GM12878 (cell line): ENCODE results near the gene MAPK9. TPM values are rescaled to one million over a fixed set of nuclear protein-coding genes. Genes with fewer than 3 reads are reported as not detected.

Experiments
- ATAC-seq: fragments of 200-7000 bp; cut with Tn5 transposase; 3 replicates; pipeline ENCODE4 v1.9.1; 2020; ENCODE audit warnings: mild to moderate bottlenecking, moderate library complexity
- BruUV-seq: library from RNA; stranded (reverse); fragments of 400-500 nt; replicated peaks from 2 replicates; lab custom pipeline; 2021; lab: Mats Ljungman, UMichigan
- CTCF ChIA-PET: fragments of 300-600 bp; sonication (Branson Sonifier 250); formaldehyde crosslinking; extraction: SDS; loops from one replicate; lab custom pipeline; 2021; ENCODE audit warnings: inconsistent platforms; lab: Yijun Ruan, JAX
- POLR2A ChIA-PET: fragments of 350-600 bp; formaldehyde crosslinking; extraction: SDS; loops from one replicate; lab custom pipeline; 2021; ENCODE audit warnings: inconsistent platforms; lab: Charles Lee
- RAD21 ChIA-PET: fragments of 300-600 bp; sonication (Branson Sonifier 250); formaldehyde crosslinking; loops from one replicate; lab custom pipeline; 2023; ENCODE audit warnings: antibody characterized with exemption; ENCODE audit not compliant: unreplicated experiment; lab: Charles Lee
- SMC1A ChIA-PET: fragments of 300-600 bp; sonication (Branson Sonifier 250); formaldehyde crosslinking; loops from one replicate; lab custom pipeline; 2023; ENCODE audit not compliant: unreplicated experiment, uncharacterized antibody; lab: Charles Lee
- DNase-seq: peaks from one replicate; pipeline ENCODE4 v3.0.0-alpha.2; 2011; ENCODE audit warnings: low read depth, low spot score
- FAIRE-seq: peaks from 3 replicates; lab custom pipeline; 2011; peaks lifted over from hg19 to GRCh38; lab: Jason Lieb, UNC
- H2AFZ ChIP-seq: 2 replicates; pipeline ENCODE4 v1.6.0; 2011; ENCODE audit warnings: low read depth, low read length, control low read depth; ENCODE audit not compliant: control insufficient read depth
- H3K27ac ChIP-seq: 2 replicates; pipeline ENCODE4 v1.5.1; 2011; ENCODE audit warnings: control low read depth; ENCODE audit not compliant: control insufficient read depth, insufficient read depth
- H3K27me3 ChIP-seq, 2 experiments: replicated peaks in 1 of 2; 2 replicates each; pipeline versions ENCODE4 v1.6.0 to v1.6.1; 2011; ENCODE audit warnings: low read length in 1 of 2; ENCODE audit not compliant: control insufficient read depth in 2 of 2, insufficient read depth in 2 of 2
- H3K36me3 ChIP-seq, 2 experiments: 2 replicates each; pipeline ENCODE4 v1.5.1; 2011; ENCODE audit warnings: low read length in 1 of 2; ENCODE audit not compliant: control insufficient read depth in 2 of 2, insufficient read depth in 2 of 2
- H3K4me1 ChIP-seq: 2 replicates; pipeline ENCODE4 v1.6.1; 2011; ENCODE audit warnings: mild to moderate bottlenecking, low read length, moderate library complexity, mixed read lengths; ENCODE audit not compliant: control insufficient read depth, insufficient read depth
- H3K4me2 ChIP-seq: 2 replicates; pipeline ENCODE4 v1.6.0; 2011; ENCODE audit warnings: control low read depth; ENCODE audit not compliant: control insufficient read depth, insufficient read depth
- H3K4me3 ChIP-seq: fragments of 200-600 bp; sonication (generic); 2 replicates; pipeline ENCODE4 v1.5.1; 2016
- H3K79me2 ChIP-seq: 2 replicates; pipeline ENCODE4 v1.6.0; 2011; ENCODE audit warnings: low read length; ENCODE audit not compliant: control insufficient read depth, insufficient read depth
- H3K9ac ChIP-seq: 2 replicates; pipeline ENCODE4 v1.8.0; 2011; ENCODE audit warnings: low read length, control low read depth, mixed read lengths; ENCODE audit not compliant: control insufficient read depth, insufficient read depth
- H3K9me3 ChIP-seq: replicated peaks from 3 replicates; pipeline ENCODE4 v1.5.1; 2011; ENCODE audit warnings: mild to moderate bottlenecking, low read length; ENCODE audit not compliant: control insufficient read depth, insufficient read depth
- H4K20me1 ChIP-seq: 2 replicates; pipeline ENCODE4 v1.6.0; 2011; ENCODE audit not compliant: control insufficient read depth, insufficient read depth
- BCL11A ChIP-seq: IDR thresholded peaks from 2 replicates; pipeline ENCODE4 v1.6.1; 2011; ENCODE audit warnings: low read depth, low read length
- CBX3 ChIP-seq: fragments of 200-600 bp; sonication (generic); IDR thresholded peaks from 2 replicates; pipeline ENCODE4 v1.6.1; 2016; ENCODE audit warnings: low read depth, borderline replicate concordance
- EED ChIP-seq: sonication (generic); IDR thresholded peaks from 2 replicates; pipeline ENCODE4 v1.6.1; 2016; ENCODE audit warnings: antibody characterized with exemption, low read depth
- NR2F1 ChIP-seq: fragments of 450-650 bp; conservative IDR thresholded peaks from 2 replicates; pipeline ENCODE4 v1.6.1; 2017; ENCODE audit warnings: mild to moderate bottlenecking
- PML ChIP-seq: IDR thresholded peaks from 2 replicates; pipeline ENCODE4 v1.6.1; 2012; ENCODE audit warnings: low read length, inconsistent platforms
- SMARCA5 ChIP-seq: fragments of 450-650 bp; IDR thresholded peaks from 2 replicates; pipeline ENCODE4 v1.6.1; 2017; ENCODE audit warnings: mild to moderate bottlenecking
- YBX1 ChIP-seq: fragments of 450-650 bp; IDR thresholded peaks from 2 replicates; pipeline ENCODE4 v1.6.1; 2016; ENCODE audit warnings: antibody characterized with exemption
- YY1 ChIP-seq: IDR thresholded peaks from 2 replicates; pipeline ENCODE4 v1.6.1; 2011; ENCODE audit warnings: low read depth, mild to moderate bottlenecking, low read length
- WGBS: methylation state at CpG from one replicate; pipeline ENCODE4 v1.1.6; 2016; ENCODE audit warnings: low lambda C conversion rate; ENCODE audit not compliant: insufficient replicate concordance, insufficient coverage; ENCODE audit errors: missing lambda C conversion rate; 5-methylcytosine and 5-hydroxymethylcytosine counted together
- in situ Hi-C: fragments of 300-500 bp; cut with MboI; formaldehyde crosslinking; loops from 9 replicates; pipeline ENCODE4 v1.14.3; 2018; ENCODE audit warnings: mixed read lengths
- intact Hi-C: fragments of 100-400 bp; cut with micrococcal nuclease; formaldehyde crosslinking; loops from one replicate; pipeline ENCODE4 v1.14.2; 2022; ENCODE audit not compliant: unreplicated experiment
- polyA plus RNA-seq, 11 experiments: library from polyadenylated mRNA; depleted of rRNA in 4 of 11; unstranded in 6 of 11; stranded (reverse) in 5 of 11; fragments of >200 nt; fragmentation: Nextera tagmentation in 4 of 11; fragmentation: Illumina TruSeq in 1 of 11; extraction: Ambion mirVana in 4 of 11; extraction: Trizol in 1 of 11; gene quantifications; 1 replicate in 1 of 11; 2 replicates in 10 of 11; pipeline versions ENCODE4 v1.2.1 to v1.2.3, GENCODE V29; 2011 to 2016; ENCODE audit warnings: inconsistent platforms in 2 of 11, missing spikeins in 2 of 11, low read depth in 1 of 11
- total RNA-seq, 4 experiments: library from RNA; depleted of rRNA in 3 of 4; stranded (reverse); fragments of >200 nt in 3 of 4; fragmentation: Illumina TruSeq in 1 of 4; extraction: Trizol in 1 of 4; gene quantifications; 2 replicates each; pipeline versions ENCODE4 v1.2.1 to v1.2.3, GENCODE V29; 2013 to 2021
- TF ChIP-seq, protein P1 (sequence below): fragments of 450-650 bp; IDR thresholded peaks from 2 replicates; pipeline ENCODE4 v1.6.1; 2017; ENCODE audit warnings: borderline replicate concordance
- TF ChIP-seq, protein P2 (sequence below): fragments of 450-650 bp; formaldehyde crosslinking; IDR thresholded peaks from 2 replicates; pipeline ENCODE4 v1.4.0; 2020; ENCODE audit warnings: mild to moderate bottlenecking, moderate library complexity
- TF ChIP-seq, protein P3 (sequence below): IDR thresholded peaks from 2 replicates; pipeline ENCODE4 v1.6.1; 2012; ENCODE audit warnings: low read depth, low read length, improper control_type of control experiment
- TF ChIP-seq, protein P4 (sequence below): IDR thresholded peaks from 2 replicates; pipeline ENCODE4 v1.6.1; 2011; ENCODE audit warnings: mild to moderate bottlenecking, low read depth, low read length, moderate library complexity; ENCODE audit not compliant: insufficient replicate concordance
- TF ChIP-seq, protein P5 (sequence below), 3 experiments: IDR thresholded peaks in 2 of 3; conservative IDR thresholded peaks in 1 of 3; 2 replicates each; pipeline ENCODE4 v1.5.1; 2011; ENCODE audit warnings: low read depth in 3 of 3, low read length in 3 of 3, mild to moderate bottlenecking in 3 of 3, control low read depth in 2 of 3, moderate library complexity in 2 of 3, inconsistent platforms in 1 of 3, mixed read lengths in 1 of 3; ENCODE audit not compliant: control insufficient read depth in 2 of 3, insufficient read depth in 1 of 3; ENCODE audit errors: extremely low read depth in 1 of 3

MAPK9 gene
- total and polyA plus RNA-seq, 10 of the 15 experiments (the other 5 are each of a cell fraction or from before 2014, with no cell fraction given), result 2.1 to 52.9 (median 21.7) TPM

DNA sequence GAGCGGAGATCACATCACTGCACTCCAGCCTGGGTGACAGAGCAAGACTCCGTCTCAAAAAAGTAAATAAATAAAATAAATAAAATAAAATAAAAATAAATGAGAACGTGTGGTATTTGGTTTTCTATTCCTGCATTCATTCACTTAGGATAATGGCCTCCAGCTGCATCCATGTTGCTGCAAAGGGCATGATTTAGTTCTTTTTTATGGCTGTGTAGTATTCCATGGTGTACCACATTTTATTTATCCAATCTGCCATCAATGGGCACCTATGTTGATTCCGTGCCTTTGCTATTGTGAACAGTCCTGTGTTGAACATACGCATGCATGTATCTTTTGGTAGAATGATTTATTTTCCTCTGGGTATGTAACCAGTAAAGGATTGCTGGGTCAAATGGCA lies 74.1 kb downstream of the MAPK9 start:
- H2AFZ ChIP-seq, result no peak overlapping the region

More for the DNA sequence above, 74.1 kb downstream of the MAPK9 start:
- Histone ChIP-seq H3K9ac (no peak overlapping the region), H3K36me3 (no peaks in the 10 kb centered on the region), H3K27ac (no peak overlapping the region)
- intact Hi-C loops, result no loop called here
- no peak for DNase-seq
- CTCF ChIA-PET, result no interaction called here
- 68% methylated on average over 5 of the region's 5 CpGs for WGBS
- RAD21 ChIA-PET, result no interaction called here
- TF ChIP-seq, protein P1, sequence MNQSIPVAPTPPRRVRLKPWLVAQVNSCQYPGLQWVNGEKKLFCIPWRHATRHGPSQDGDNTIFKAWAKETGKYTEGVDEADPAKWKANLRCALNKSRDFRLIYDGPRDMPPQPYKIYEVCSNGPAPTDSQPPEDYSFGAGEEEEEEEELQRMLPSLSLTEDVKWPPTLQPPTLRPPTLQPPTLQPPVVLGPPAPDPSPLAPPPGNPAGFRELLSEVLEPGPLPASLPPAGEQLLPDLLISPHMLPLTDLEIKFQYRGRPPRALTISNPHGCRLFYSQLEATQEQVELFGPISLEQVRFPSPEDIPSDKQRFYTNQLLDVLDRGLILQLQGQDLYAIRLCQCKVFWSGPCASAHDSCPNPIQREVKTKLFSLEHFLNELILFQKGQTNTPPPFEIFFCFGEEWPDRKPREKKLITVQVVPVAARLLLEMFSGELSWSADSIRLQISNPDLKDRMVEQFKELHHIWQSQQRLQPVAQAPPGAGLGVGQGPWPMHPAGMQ, result no peak
- no peak for TF ChIP-seq YY1
- TF ChIP-seq, protein P2, sequence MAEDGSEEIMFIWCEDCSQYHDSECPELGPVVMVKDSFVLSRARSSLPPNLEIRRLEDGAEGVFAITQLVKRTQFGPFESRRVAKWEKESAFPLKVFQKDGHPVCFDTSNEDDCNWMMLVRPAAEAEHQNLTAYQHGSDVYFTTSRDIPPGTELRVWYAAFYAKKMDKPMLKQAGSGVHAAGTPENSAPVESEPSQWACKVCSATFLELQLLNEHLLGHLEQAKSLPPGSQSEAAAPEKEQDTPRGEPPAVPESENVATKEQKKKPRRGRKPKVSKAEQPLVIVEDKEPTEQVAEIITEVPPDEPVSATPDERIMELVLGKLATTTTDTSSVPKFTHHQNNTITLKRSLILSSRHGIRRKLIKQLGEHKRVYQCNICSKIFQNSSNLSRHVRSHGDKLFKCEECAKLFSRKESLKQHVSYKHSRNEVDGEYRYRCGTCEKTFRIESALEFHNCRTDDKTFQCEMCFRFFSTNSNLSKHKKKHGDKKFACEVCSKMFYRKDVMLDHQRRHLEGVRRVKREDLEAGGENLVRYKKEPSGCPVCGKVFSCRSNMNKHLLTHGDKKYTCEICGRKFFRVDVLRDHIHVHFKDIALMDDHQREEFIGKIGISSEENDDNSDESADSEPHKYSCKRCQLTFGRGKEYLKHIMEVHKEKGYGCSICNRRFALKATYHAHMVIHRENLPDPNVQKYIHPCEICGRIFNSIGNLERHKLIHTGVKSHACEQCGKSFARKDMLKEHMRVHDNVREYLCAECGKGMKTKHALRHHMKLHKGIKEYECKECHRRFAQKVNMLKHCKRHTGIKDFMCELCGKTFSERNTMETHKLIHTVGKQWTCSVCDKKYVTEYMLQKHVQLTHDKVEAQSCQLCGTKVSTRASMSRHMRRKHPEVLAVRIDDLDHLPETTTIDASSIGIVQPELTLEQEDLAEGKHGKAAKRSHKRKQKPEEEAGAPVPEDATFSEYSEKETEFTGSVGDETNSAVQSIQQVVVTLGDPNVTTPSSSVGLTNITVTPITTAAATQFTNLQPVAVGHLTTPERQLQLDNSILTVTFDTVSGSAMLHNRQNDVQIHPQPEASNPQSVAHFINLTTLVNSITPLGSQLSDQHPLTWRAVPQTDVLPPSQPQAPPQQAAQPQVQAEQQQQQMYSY, result no peak
- TF ChIP-seq, protein P3, sequence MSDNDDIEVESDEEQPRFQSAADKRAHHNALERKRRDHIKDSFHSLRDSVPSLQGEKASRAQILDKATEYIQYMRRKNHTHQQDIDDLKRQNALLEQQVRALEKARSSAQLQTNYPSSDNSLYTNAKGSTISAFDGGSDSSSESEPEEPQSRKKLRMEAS, result no peak
- TF ChIP-seq NR2F1, result no peak
- TF ChIP-seq, protein P4, sequence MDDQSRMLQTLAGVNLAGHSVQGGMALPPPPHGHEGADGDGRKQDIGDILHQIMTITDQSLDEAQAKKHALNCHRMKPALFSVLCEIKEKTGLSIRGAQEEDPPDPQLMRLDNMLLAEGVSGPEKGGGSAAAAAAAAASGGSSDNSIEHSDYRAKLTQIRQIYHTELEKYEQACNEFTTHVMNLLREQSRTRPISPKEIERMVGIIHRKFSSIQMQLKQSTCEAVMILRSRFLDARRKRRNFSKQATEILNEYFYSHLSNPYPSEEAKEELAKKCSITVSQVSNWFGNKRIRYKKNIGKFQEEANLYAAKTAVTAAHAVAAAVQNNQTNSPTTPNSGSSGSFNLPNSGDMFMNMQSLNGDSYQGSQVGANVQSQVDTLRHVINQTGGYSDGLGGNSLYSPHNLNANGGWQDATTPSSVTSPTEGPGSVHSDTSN, result no peak
- no peak for TF ChIP-seq EED
- TF ChIP-seq PML, result no peak
- TF ChIP-seq BCL11A, result no peak
- no peak for TF ChIP-seq YBX1
- no peak for TF ChIP-seq SMARCA5
- TF ChIP-seq, protein P5, sequence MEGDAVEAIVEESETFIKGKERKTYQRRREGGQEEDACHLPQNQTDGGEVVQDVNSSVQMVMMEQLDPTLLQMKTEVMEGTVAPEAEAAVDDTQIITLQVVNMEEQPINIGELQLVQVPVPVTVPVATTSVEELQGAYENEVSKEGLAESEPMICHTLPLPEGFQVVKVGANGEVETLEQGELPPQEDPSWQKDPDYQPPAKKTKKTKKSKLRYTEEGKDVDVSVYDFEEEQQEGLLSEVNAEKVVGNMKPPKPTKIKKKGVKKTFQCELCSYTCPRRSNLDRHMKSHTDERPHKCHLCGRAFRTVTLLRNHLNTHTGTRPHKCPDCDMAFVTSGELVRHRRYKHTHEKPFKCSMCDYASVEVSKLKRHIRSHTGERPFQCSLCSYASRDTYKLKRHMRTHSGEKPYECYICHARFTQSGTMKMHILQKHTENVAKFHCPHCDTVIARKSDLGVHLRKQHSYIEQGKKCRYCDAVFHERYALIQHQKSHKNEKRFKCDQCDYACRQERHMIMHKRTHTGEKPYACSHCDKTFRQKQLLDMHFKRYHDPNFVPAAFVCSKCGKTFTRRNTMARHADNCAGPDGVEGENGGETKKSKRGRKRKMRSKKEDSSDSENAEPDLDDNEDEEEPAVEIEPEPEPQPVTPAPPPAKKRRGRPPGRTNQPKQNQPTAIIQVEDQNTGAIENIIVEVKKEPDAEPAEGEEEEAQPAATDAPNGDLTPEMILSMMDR (IDR thresholded peaks at IDR 0.05 in 2 of 3, conservative IDR thresholded peaks at IDR 0.05 in 1 of 3; ENCODE audit: control insufficient read depth in 2 of 3, extremely low read depth in 1 of 3, insufficient read depth in 1 of 3, low read depth in 3 of 3, low read length in 3 of 3), result no peak
- TF ChIP-seq CBX3, result no peak
- TF ChIP-seq, all 136 proteins: peak for 0
- Histone ChIP-seq H3K4me1 (no peaks in the 10 kb centered on the region), H4K20me1 (no peaks in the 10 kb centered on the region), H3K27me3 (no peaks in the 10 kb centered on the region), H3K9me3 (no peaks in the 10 kb centered on the region; the same call in 2 of the 3 replicates), H3K4me3 (no peak overlapping the region), H3K4me2 (no peak overlapping the region), H3K79me2 (no peaks in the 10 kb centered on the region)
- in situ Hi-C loops, result no loop called here
- FAIRE-seq (no peak), ATAC-seq (no peak)
- ChIA-PET POLR2A (no interaction called here), SMC1A (no interaction called here)
- BruUV-seq, result no TSS peak
